C4-2B (cell line): ENCODE measurements around the gene NOS1.

ENCODE experiments used
- CTCF ChIP-seq: fragments of 450-650 bp; conservative IDR thresholded peaks from 2 replicates; pipeline ENCODE4 v1.5.1; 2017; ENCODE audit warnings: mild to moderate bottlenecking
- ZFX ChIP-seq: fragments of 450-650 bp; IDR thresholded peaks from 2 replicates; pipeline ENCODE4 v1.6.1; 2017

GRCh38 chr12:117300174-117300573 is 61.3 kb downstream of the NOS1 start:
- TF ChIP-seq CTCF = no peak
- no peak for TF ChIP-seq ZFX
